ENCODE measurements around the gene YPEL1. TPM values are rescaled to one million over a fixed set of nuclear protein-coding genes. Genes with fewer than 3 reads are reported as not detected.

The YPEL1 gene
- total RNA-seq, 4 donors from 2014 or later, result 6.3 to 43.1 (median 16.5) TPM

DNA sequence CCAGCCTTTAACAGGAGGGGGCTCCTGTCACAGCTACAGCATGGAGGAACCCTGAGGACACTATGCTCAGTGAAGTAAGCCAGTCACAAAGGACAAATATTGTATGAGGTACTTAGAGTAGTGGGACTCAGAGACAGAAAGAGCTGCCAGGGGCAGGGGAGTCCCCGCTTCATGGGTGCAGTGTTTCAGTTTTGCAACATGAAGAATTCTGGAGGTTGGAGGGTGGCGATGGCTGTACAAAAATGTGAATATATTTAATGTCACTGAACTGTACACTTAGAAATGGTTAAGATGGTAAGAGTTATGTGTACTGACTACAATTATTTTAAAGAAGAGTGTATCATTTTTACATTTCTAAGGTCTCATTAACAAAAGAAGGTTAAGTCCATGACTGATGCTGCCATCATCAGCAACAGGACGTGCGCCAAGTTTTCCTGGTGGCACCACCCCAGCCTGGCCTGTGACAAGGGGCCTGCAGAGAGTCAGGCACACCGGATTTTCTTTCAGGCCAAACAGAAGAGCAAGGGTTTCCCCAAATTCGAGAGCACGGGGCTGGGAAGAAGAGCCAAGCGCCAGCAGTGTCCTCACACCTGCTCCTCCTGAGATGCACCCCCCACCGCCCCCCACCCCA lies 22.1 kb downstream of the YPEL1 start:
- TF ChIP-seq EP300 (IDR thresholded peaks at IDR 0.05), result no peak
- TF ChIP-seq, protein P1, sequence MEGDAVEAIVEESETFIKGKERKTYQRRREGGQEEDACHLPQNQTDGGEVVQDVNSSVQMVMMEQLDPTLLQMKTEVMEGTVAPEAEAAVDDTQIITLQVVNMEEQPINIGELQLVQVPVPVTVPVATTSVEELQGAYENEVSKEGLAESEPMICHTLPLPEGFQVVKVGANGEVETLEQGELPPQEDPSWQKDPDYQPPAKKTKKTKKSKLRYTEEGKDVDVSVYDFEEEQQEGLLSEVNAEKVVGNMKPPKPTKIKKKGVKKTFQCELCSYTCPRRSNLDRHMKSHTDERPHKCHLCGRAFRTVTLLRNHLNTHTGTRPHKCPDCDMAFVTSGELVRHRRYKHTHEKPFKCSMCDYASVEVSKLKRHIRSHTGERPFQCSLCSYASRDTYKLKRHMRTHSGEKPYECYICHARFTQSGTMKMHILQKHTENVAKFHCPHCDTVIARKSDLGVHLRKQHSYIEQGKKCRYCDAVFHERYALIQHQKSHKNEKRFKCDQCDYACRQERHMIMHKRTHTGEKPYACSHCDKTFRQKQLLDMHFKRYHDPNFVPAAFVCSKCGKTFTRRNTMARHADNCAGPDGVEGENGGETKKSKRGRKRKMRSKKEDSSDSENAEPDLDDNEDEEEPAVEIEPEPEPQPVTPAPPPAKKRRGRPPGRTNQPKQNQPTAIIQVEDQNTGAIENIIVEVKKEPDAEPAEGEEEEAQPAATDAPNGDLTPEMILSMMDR (IDR thresholded peaks at IDR 0.05), result peak in 2 of 5 experiments; percentile 12 to 13
- no peak for TF ChIP-seq POLR2A (IDR thresholded peaks at IDR 0.05)
- H3K27me3 ChIP-seq, result no peaks in the 10 kb centered on the region
- H3K9me3 ChIP-seq, result no peaks in the 10 kb centered on the region
- H3K27ac ChIP-seq, result peak overlapping the region; percentile 9 to 80 (median 47)
- H3K4me3 ChIP-seq, result peak overlapping the region in 1 of 4 donors; percentile 10
- DNase-seq (ENCODE audit: low spot score in 2 of 2), result no peak
- peaks cover 0 to 22% (median 1%) of the 10 kb centered on the region in 4 donors for H3K4me1 ChIP-seq
- peaks cover 0 to 15% (median 0%) of the 10 kb centered on the region in 3 donors for H3K36me3 ChIP-seq
- 51 to 53% methylated on average over 9 of the region's 9 CpGs for WGBS, 2 donors

- TF ChIP-seq POLR2A (IDR thresholded peaks at IDR 0.05) (peak in 1 of 2 donors; percentile 13), EP300 (IDR thresholded peaks at IDR 0.05) (peak in 1 of 2 donors; percentile 50)
- TF ChIP-seq, protein P1 (IDR thresholded peaks at IDR 0.05), result peak; percentile 65 to 90 (median 83)
- Histone ChIP-seq H3K27me3 (no peaks in the 10 kb centered on the region), H3K27ac (peak overlapping the region in 3 of 4 donors; percentile 9 to 80 (median 73)), H3K4me3 (peak overlapping the region in 1 of 4 donors; percentile 10), H3K9me3 (no peaks in the 10 kb centered on the region), H3K4me1 (peaks cover 0 to 22% (median 1%) of the 10 kb centered on the region in 4 donors), H3K36me3 (peaks cover 0 to 15% (median 0%) of the 10 kb centered on the region in 3 donors)
- peak in 1 of 2 donors; percentile 76 for DNase-seq (ENCODE audit: low spot score in 2 of 2)
- 8 to 13% methylated on average over 14 of the region's 14 CpGs for WGBS, 2 donors
Measured at GRCh38 chr22:21712751-21713427, 22.7 kb downstream of the YPEL1 start.

- H3K4me3 ChIP-seq, result no peak overlapping the region
- 85 to 88% methylated on average over 4 of the region's 4 CpGs for WGBS, 2 donors
- no peak overlapping the region for H3K27ac ChIP-seq
- no peak for DNase-seq (ENCODE audit: low spot score in 2 of 2)
- H3K4me1 ChIP-seq, result peaks cover 0 to 22% (median 1%) of the 10 kb centered on the region in 4 donors
- H3K27me3 ChIP-seq, result no peaks in the 10 kb centered on the region
- no peak for TF ChIP-seq EP300 (IDR thresholded peaks at IDR 0.05)
- no peak for TF ChIP-seq POLR2A (IDR thresholded peaks at IDR 0.05)
- TF ChIP-seq, protein P1 (IDR thresholded peaks at IDR 0.05), result no peak
- H3K9me3 ChIP-seq, result no peaks in the 10 kb centered on the region
- peaks cover 0 to 15% (median 0%) of the 10 kb centered on the region in 3 donors for H3K36me3 ChIP-seq
Measured at GRCh38 chr22:21711851-21712250, 23.7 kb downstream of the YPEL1 start.

DNA sequence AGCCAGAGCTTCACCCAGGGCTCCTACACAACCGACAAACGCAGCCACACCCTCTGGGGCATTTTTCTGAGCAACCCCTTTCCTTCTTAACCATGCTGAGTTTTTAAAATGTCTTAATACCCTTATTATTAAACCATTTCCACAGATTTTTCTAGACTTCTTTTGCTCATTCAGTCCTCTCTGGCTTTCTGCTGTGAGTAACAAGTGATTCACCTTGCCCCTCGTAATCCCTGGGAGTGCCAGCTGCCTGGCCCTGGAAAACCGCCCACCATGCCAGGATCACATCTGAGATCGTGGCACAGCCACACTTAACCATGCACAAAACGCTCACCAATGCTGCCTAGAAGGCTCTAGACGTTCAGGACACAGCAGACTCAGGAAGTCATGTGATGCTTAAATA lies 25.4 kb downstream of the YPEL1 start:
- 80 to 88% methylated on average over 7 of the region's 7 CpGs for WGBS, 2 donors
- DNase-seq (ENCODE audit: low spot score in 2 of 2), result no peak
- TF ChIP-seq EP300 (IDR thresholded peaks at IDR 0.05), result no peak
- no peak for TF ChIP-seq POLR2A (IDR thresholded peaks at IDR 0.05)
- TF ChIP-seq, protein P1 (IDR thresholded peaks at IDR 0.05), result no peak
- H3K27me3 ChIP-seq, result no peaks in the 10 kb centered on the region
- peaks cover 0 to 22% (median 1%) of the 10 kb centered on the region in 4 donors for H3K4me1 ChIP-seq
- no peaks in the 10 kb centered on the region for H3K9me3 ChIP-seq
- peaks cover 0 to 15% (median 0%) of the 10 kb centered on the region in 3 donors for H3K36me3 ChIP-seq
- H3K4me3 ChIP-seq, result no peak overlapping the region
- H3K27ac ChIP-seq, result no peak overlapping the region

DNA sequence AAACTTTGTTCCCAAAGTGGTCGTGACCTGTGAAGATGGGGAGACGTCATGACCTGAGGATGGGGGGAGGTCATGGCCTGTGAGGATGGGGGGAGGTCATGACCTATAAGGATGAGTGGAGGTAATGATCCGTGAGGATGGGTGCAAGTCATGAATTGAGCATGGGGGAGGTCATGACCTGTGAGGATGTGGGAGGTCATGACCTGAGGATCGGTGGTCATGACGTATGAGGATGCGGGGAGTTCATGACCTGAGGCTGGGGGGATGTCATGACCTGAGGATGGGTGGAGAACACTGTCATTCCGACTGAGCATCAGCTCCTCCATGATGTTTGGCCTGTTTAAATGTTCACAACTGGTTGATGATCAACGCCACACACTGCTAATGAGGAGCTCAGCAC lies 25.9 kb downstream of the YPEL1 start:
- H3K4me3 ChIP-seq, result no peak overlapping the region
- H3K4me1 ChIP-seq, result peaks cover 0 to 21% (median 1%) of the 10 kb centered on the region in 4 donors
- no peak overlapping the region for H3K27ac ChIP-seq
- DNase-seq (ENCODE audit: low spot score in 2 of 2), result no peak
- H3K27me3 ChIP-seq, result no peaks in the 10 kb centered on the region
- WGBS, 2 donors, result 60 to 65% methylated on average over 8 of the region's 8 CpGs
- H3K9me3 ChIP-seq, result no peaks in the 10 kb centered on the region
- no peak for TF ChIP-seq EP300 (IDR thresholded peaks at IDR 0.05)
- peaks cover 0 to 15% (median 0%) of the 10 kb centered on the region in 3 donors for H3K36me3 ChIP-seq
